Measurements from ENCODE around the gene PTPRK. TPM values are rescaled to one million over a fixed set of nuclear protein-coding genes. Genes with fewer than 3 reads are reported as not detected.

PTPRK gene
- total and polyA plus RNA-seq, 2 experiments from 2014 or later, result 26.9 to 56.4 TPM

GRCh38 chr6:128095362-128095761, 425.0 kb downstream of the PTPRK start:
- Histone ChIP-seq H3K79me2 (replicated peaks; ENCODE audit: insufficient read depth) (no peaks in the 10 kb centered on the region), H3K36me3 (ENCODE audit: insufficient read depth) (no peaks in the 10 kb centered on the region), H2AFZ (no peak overlapping the region), H3K4me1 (ENCODE audit: insufficient read depth) (peaks cover 9% of the 10 kb centered on the region; the same call in 1 of the 2 replicates), H3K4me2 (no peak overlapping the region), H3K9me2 (ENCODE audit: insufficient read depth) (no peaks in the 10 kb centered on the region), H4K20me1 (replicated peaks; ENCODE audit: insufficient read depth) (no peaks in the 10 kb centered on the region), H3F3A (replicated peaks; ENCODE audit: low read depth) (no peaks in the 10 kb centered on the region), H3K27me3 (ENCODE audit: insufficient read depth) (no peaks in the 10 kb centered on the region), H3K4me3 (no peak overlapping the region), H3K27ac (ENCODE audit: low read depth) (no peak overlapping the region)
- H3K27ac Mint-ChIP-seq, result no peak overlapping the region
- peaks cover 12% of the 10 kb centered on the region for H3K4me1 Mint-ChIP-seq
- H3K27me3 Mint-ChIP-seq (ENCODE audit: insufficient read depth, low read depth, poor library complexity), result no peaks in the 10 kb centered on the region
- no peak for DNase-seq (ENCODE audit: low spot score)
- ATAC-seq, result no peak
- H3K36me3 Mint-ChIP-seq (ENCODE audit: low read depth), result no peaks in the 10 kb centered on the region
- H3K4me3 Mint-ChIP-seq, result no peak overlapping the region
- H3K9me3 Mint-ChIP-seq, result no peaks in the 10 kb centered on the region
- TF ChIP-seq ETS1 (IDR thresholded peaks at IDR 0.05) (no peak), ZNF114 (CRISPR knock-in tag; IDR thresholded peaks at IDR 0.05) (no peak), CREB1 (CRISPR knock-in tag; IDR thresholded peaks at IDR 0.05; ENCODE audit: low read depth) (no peak), REST (IDR thresholded peaks at IDR 0.05; ENCODE audit: unreplicated experiment) (no peak), EZH2phosphoT487 (IDR thresholded peaks at IDR 0.05; ENCODE audit: unreplicated experiment) (no peak), ZNF462 (CRISPR knock-in tag; IDR thresholded peaks at IDR 0.05) (no peak), NANOG (IDR thresholded peaks at IDR 0.05; ENCODE audit: borderline replicate concordance) (no peak)
